Calu3 (cell line): Measurements from ENCODE around the gene EFNA3. TPM values are rescaled to one million over a fixed set of nuclear protein-coding genes. Genes with fewer than 3 reads are reported as not detected.

ENCODE experiments used
- Bru-seq: library from RNA; stranded (reverse); fragments of 400-500 nt; gene quantifications from one replicate; lab custom pipeline; 2021; lab: Mats Ljungman, UMichigan
- BruChase-seq, 2 experiments: library from RNA; stranded (reverse); fragments of 400-500 nt; gene quantifications; one replicate each; lab custom pipeline; 2021; lab: Mats Ljungman, UMichigan
- BruUV-seq: library from RNA; stranded (reverse); fragments of 400-500 nt; replicated peaks from 2 replicates; lab custom pipeline; 2021; lab: Mats Ljungman, UMichigan
- CTCF ChIA-PET: fragments of 300-600 bp; sonication (Branson Sonifier 250); formaldehyde crosslinking; loops from one replicate; lab custom pipeline; 2022; ENCODE audit warnings: antibody characterized with exemption; lab: Charles Lee
- DNase-seq: peaks from one replicate; pipeline ENCODE4 v3.0.0; 2022
- H3K27ac Mint-ChIP-seq: one replicate; pipeline ENCODE4 v1.8.0; 2022; ENCODE audit warnings: mixed read lengths; ENCODE audit not compliant: unreplicated experiment
- H3K27me3 Mint-ChIP-seq: one replicate; pipeline ENCODE4 v1.8.0; 2022; ENCODE audit warnings: mixed read lengths; ENCODE audit not compliant: unreplicated experiment
- H3K36me3 Mint-ChIP-seq: one replicate; pipeline ENCODE4 v1.8.0; 2022; ENCODE audit warnings: mild to moderate bottlenecking, moderate library complexity, mixed read lengths; ENCODE audit not compliant: insufficient read depth, unreplicated experiment
- H3K4me1 Mint-ChIP-seq: one replicate; pipeline ENCODE4 v1.8.0; 2022; ENCODE audit warnings: mild to moderate bottlenecking, low read depth, mixed read lengths; ENCODE audit not compliant: unreplicated experiment
- H3K4me3 Mint-ChIP-seq: one replicate; pipeline ENCODE4 v1.8.0; 2022; ENCODE audit warnings: mild to moderate bottlenecking, low read depth, moderate library complexity, mixed read lengths; ENCODE audit not compliant: unreplicated experiment
- H3K9me3 Mint-ChIP-seq: one replicate; pipeline ENCODE4 v1.8.0; 2022; ENCODE audit warnings: low read depth, mixed read lengths; ENCODE audit not compliant: unreplicated experiment
- intact Hi-C: fragments of 100-400 bp; cut with micrococcal nuclease; formaldehyde crosslinking; loops from one replicate; pipeline ENCODE4 v1.10.0; 2022; ENCODE audit not compliant: unreplicated experiment
- long read RNA-seq: library from polyadenylated mRNA; stranded (forward); transcript quantifications from one replicate; pipeline ENCODE4 v2.0.0, GENCODE V29; 2022
- total RNA-seq: library from RNA; stranded (reverse); gene quantifications from 2 replicates; pipeline ENCODE4 v1.2.3, GENCODE V29; 2022
- TF ChIP-seq, protein P1 (sequence below): fragments of 200-600 bp; IDR thresholded peaks from one replicate; pipeline ENCODE4 v1.8.0; 2022; ENCODE audit warnings: antibody characterized with exemption; ENCODE audit not compliant: unreplicated experiment

EFNA3 gene
- total RNA-seq (1.7 and 3.4 TPM in 2 replicates), Bru-seq, nascent RNA (percentile 28 among the genes with signal in this experiment), BruChase-seq, experiment 1, labeled RNA remaining after a 6-hour chase (percentile 45 among the genes with signal in this experiment), BruChase-seq, experiment 2, labeled RNA remaining after a 2-hour chase (percentile 41 among the genes with signal in this experiment)
- long read RNA-seq, partial matches to known transcripts = 4 of 7 reads
- long read RNA-seq, other reads (novel, unspliced or antisense) = 0 of 7 reads

GRCh38 chr1:155078469-155079209 lies at the start of gene EFNA3:
TSS of gene EFNA3 (plus strand) at chr1:155078837. CDS start at chr1:155078942, 105 bp downstream.
- no TSS peak for BruUV-seq
- Mint-ChIP-seq H3K4me1 (peaks cover 46% of the 10 kb centered on the region), H3K36me3 (peaks cover 25% of the 10 kb centered on the region), H3K9me3 (no peaks in the 10 kb centered on the region), H3K27ac (peak within 1 kb of the TSS; percentile 16), H3K27me3 (peaks cover 90% of the 10 kb centered on the region), H3K4me3 (peak within 1 kb of the TSS; percentile 58)
- intact Hi-C loops = no loop called here
- TF ChIP-seq, protein P1, sequence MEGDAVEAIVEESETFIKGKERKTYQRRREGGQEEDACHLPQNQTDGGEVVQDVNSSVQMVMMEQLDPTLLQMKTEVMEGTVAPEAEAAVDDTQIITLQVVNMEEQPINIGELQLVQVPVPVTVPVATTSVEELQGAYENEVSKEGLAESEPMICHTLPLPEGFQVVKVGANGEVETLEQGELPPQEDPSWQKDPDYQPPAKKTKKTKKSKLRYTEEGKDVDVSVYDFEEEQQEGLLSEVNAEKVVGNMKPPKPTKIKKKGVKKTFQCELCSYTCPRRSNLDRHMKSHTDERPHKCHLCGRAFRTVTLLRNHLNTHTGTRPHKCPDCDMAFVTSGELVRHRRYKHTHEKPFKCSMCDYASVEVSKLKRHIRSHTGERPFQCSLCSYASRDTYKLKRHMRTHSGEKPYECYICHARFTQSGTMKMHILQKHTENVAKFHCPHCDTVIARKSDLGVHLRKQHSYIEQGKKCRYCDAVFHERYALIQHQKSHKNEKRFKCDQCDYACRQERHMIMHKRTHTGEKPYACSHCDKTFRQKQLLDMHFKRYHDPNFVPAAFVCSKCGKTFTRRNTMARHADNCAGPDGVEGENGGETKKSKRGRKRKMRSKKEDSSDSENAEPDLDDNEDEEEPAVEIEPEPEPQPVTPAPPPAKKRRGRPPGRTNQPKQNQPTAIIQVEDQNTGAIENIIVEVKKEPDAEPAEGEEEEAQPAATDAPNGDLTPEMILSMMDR = no peak
- CTCF ChIA-PET = interaction anchor here (0.6 to 1.1 kb wide), 3 partner anchors 17 to 94 kb away, joined by 3 to 6 read pairs (median 4); partner anchors contain the start of genes DPM3 and KRTCAP2
- DNase-seq = peak; percentile 88

GRCh38 chr1:155029513-155030242 lies 49.0 kb upstream of the EFNA3 start:
- Mint-ChIP-seq H3K4me1 (peaks cover 18% of the 10 kb centered on the region), H3K9me3 (no peaks in the 10 kb centered on the region), H3K4me3 (no peak overlapping the region), H3K36me3 (no peaks in the 10 kb centered on the region), H3K27ac (no peak overlapping the region), H3K27me3 (peaks cover 26% of the 10 kb centered on the region)
- no TSS peak for BruUV-seq
- CTCF ChIA-PET = interaction anchor here (0.5 to 0.6 kb wide), 2 partner anchors 17 to 932 kb away, joined by 4 to 5 read pairs; no protein-coding TSS in a partner anchor
- intact Hi-C loops = no loop called here
- TF ChIP-seq, protein P1 = no peak
- DNase-seq = no peak

- H3K4me3 Mint-ChIP-seq = no peak overlapping the region
- H3K9me3 Mint-ChIP-seq = no peaks in the 10 kb centered on the region
- CTCF ChIA-PET = interaction anchor here (0.6 kb wide), 1 partner anchor 17 kb away, joined by 5 read pairs; no protein-coding TSS in a partner anchor
- intact Hi-C loops = no loop called here
- H3K36me3 Mint-ChIP-seq = no peaks in the 10 kb centered on the region
- TF ChIP-seq, protein P1 = no peak
- H3K4me1 Mint-ChIP-seq = peaks cover 11% of the 10 kb centered on the region
- BruUV-seq = no TSS peak
- DNase-seq = no peak
- peaks cover 33% of the 10 kb centered on the region for H3K27me3 Mint-ChIP-seq
- H3K27ac Mint-ChIP-seq = no peak overlapping the region
Measured at GRCh38 chr1:155030243-155030795, 48.3 kb upstream of the EFNA3 start.

DNA sequence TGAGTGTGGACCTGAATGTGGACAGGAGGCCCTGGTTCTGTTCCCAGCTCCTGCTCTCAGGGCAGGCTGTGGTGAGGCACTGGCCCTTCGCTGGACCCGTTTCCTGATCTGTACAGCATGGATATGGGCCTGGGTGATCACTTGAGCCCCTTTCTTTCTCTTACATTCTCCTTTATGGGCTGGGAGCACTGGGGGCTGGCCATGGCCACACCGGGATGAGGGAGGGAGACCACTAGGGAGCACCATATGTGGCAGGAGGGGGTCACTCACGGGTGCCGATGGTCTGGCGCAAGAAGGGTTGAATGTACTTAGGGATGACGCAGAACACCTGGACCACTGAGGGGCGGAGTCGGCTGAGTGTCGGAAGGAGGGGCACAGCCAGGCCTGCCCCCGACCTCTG lies 47.7 kb upstream of the EFNA3 start:
- TF ChIP-seq, protein P1 = no peak
- Mint-ChIP-seq H3K36me3 (no peaks in the 10 kb centered on the region), H3K9me3 (no peaks in the 10 kb centered on the region), H3K4me3 (no peak overlapping the region), H3K27me3 (peaks cover 35% of the 10 kb centered on the region), H3K4me1 (peaks cover 5% of the 10 kb centered on the region), H3K27ac (no peak overlapping the region)
- DNase-seq = no peak
- CTCF ChIA-PET = no interaction called here
- BruUV-seq = no TSS peak
- intact Hi-C loops = no loop called here
